MCF 10A (cell line): Measurements from ENCODE around the gene ZGPAT. TPM values are rescaled to one million over a fixed set of nuclear protein-coding genes. Genes with fewer than 3 reads are reported as not detected.

Experiments
- BruUV-seq: library from RNA; stranded (reverse); fragments of 400-500 nt; replicated peaks from 2 replicates; lab custom pipeline; 2021; lab: Mats Ljungman, UMichigan
- CTCF ChIA-PET: fragments of 300-600 bp; sonication (Branson Sonifier 250); formaldehyde crosslinking; extraction: SDS; loops from one replicate; lab custom pipeline; 2021; ENCODE audit warnings: antibody characterized with exemption, inconsistent platforms; lab: Yijun Ruan, JAX
- POLR2A ChIA-PET: fragments of 300-600, 350-650 bp; sonication (Branson Sonifier 250); formaldehyde crosslinking; extraction: SDS; loops from one replicate; lab custom pipeline; 2020; ENCODE audit warnings: antibody characterized with exemption, inconsistent platforms; lab: Yijun Ruan, JAX
- DNase-seq: peaks from one replicate; pipeline ENCODE4 v3.0.0-alpha.2; 2018; ENCODE audit not compliant: unreplicated experiment
- H3K27ac Mint-ChIP-seq: one replicate; pipeline ENCODE4 v1.8.0; 2022; ENCODE audit warnings: mild to moderate bottlenecking, low read depth, mixed read lengths; ENCODE audit not compliant: unreplicated experiment
- H3K27me3 Mint-ChIP-seq: one replicate; pipeline ENCODE4 v1.8.0; 2022; ENCODE audit warnings: mixed read lengths; ENCODE audit not compliant: insufficient read depth, unreplicated experiment
- H3K36me3 Mint-ChIP-seq: one replicate; pipeline ENCODE4 v1.8.0; 2022; ENCODE audit warnings: mild to moderate bottlenecking, moderate library complexity, mixed read lengths; ENCODE audit not compliant: insufficient read depth, unreplicated experiment
- H3K4me1 Mint-ChIP-seq: one replicate; pipeline ENCODE4 v1.8.0; 2022; ENCODE audit warnings: mixed read lengths; ENCODE audit not compliant: insufficient read depth, unreplicated experiment
- H3K4me3 Mint-ChIP-seq: one replicate; pipeline ENCODE4 v1.8.0; 2022; ENCODE audit warnings: mild to moderate bottlenecking, moderate library complexity, mixed read lengths; ENCODE audit not compliant: unreplicated experiment
- H3K9me3 Mint-ChIP-seq: one replicate; pipeline ENCODE4 v1.8.0; 2022; ENCODE audit warnings: mixed read lengths; ENCODE audit not compliant: unreplicated experiment
- CTCF ChIP-seq: fragments of 200-600 bp; IDR thresholded peaks from one replicate; pipeline ENCODE4 v1.8.0; 2022; ENCODE audit warnings: antibody characterized with exemption, mild to moderate bottlenecking; ENCODE audit not compliant: unreplicated experiment
- intact Hi-C: fragments of 100-400 bp; cut with micrococcal nuclease; formaldehyde crosslinking; loops from 2 replicates; pipeline ENCODE4 v1.14.1; 2022
- total RNA-seq: library from RNA; stranded (reverse); gene quantifications from 2 replicates; pipeline ENCODE4 v1.2.3, GENCODE V29; 2022

Gene ZGPAT
- total RNA-seq, 1 experiment from 2014 or later: 19.5 TPM

- POLR2A ChIA-PET: interaction anchor here (1.4 to 3.1 kb wide), 7 partner anchors 10 to 153 kb away, joined by 3 to 69 read pairs (median 15); partner anchors contain the start of genes ARFRP1, DNAJC5, GMEB2 and TNFRSF6B
Observed at GRCh38 chr20:63742381-63743024, 34.7 kb downstream of the ZGPAT start.

GRCh38 chr20:63743210-63743970 is 35.6 kb downstream of the ZGPAT start:
- POLR2A ChIA-PET: interaction anchor here (0.5 to 2.0 kb wide), 5 partner anchors 12 to 525 kb away, joined by 3 to 6 read pairs (median 3); partner anchors contain the start of genes ARFRP1 and ZGPAT

More at GRCh38 chr20:63742381-63743024, 34.7 kb downstream of the ZGPAT start:
- CTCF ChIA-PET: interaction anchor here (0.7 to 1.0 kb wide), 2 partner anchors 26 to 206 kb away, joined by 3 to 6 read pairs; partner anchors contain the start of gene PTK6
- H3K27me3 Mint-ChIP-seq: no peaks in the 10 kb centered on the region
- peaks cover 25% of the 10 kb centered on the region for H3K36me3 Mint-ChIP-seq
- no peak overlapping the region for H3K27ac Mint-ChIP-seq
- H3K4me1 Mint-ChIP-seq: no peaks in the 10 kb centered on the region
- DNase-seq: no peak
- intact Hi-C loops: no loop called here
- BruUV-seq: no TSS peak
- no peak for TF ChIP-seq CTCF
- H3K4me3 Mint-ChIP-seq: no peak overlapping the region
- no peaks in the 10 kb centered on the region for H3K9me3 Mint-ChIP-seq

GRCh38 chr20:63744158-63744557 is 36.3 kb downstream of the ZGPAT start:
- no peak overlapping the region for H3K4me3 Mint-ChIP-seq
- H3K4me1 Mint-ChIP-seq: no peaks in the 10 kb centered on the region
- H3K27me3 Mint-ChIP-seq: no peaks in the 10 kb centered on the region
- H3K27ac Mint-ChIP-seq: no peak overlapping the region
- TF ChIP-seq CTCF: no peak
- no peak for DNase-seq
- H3K36me3 Mint-ChIP-seq: peaks cover 27% of the 10 kb centered on the region
- BruUV-seq: no TSS peak
- intact Hi-C loops: no loop called here
- ChIA-PET CTCF (interaction anchor here (0.6 to 0.8 kb wide), 2 partner anchors 36 to 80 kb away, joined by 3 read pairs; partner anchors contain the start of genes ARFRP1 and ZGPAT), POLR2A (interaction anchor here (1.2 to 2.1 kb wide), 5 partner anchors 10 to 223 kb away, joined by 3 to 8 read pairs (median 6); partner anchors contain the start of genes ARFRP1 and ZGPAT)
- H3K9me3 Mint-ChIP-seq: no peaks in the 10 kb centered on the region

More at GRCh38 chr20:63743210-63743970, 35.6 kb downstream of the ZGPAT start:
- CTCF ChIA-PET: interaction anchor here (0.6 to 1.0 kb wide), 4 partner anchors 26 to 206 kb away, joined by 3 to 6 read pairs (median 3); partner anchors contain the start of genes ARFRP1, PTK6 and ZGPAT
- Mint-ChIP-seq H3K4me1 (no peaks in the 10 kb centered on the region), H3K4me3 (no peak overlapping the region), H3K27me3 (no peaks in the 10 kb centered on the region), H3K27ac (no peak overlapping the region), H3K9me3 (no peaks in the 10 kb centered on the region), H3K36me3 (peaks cover 23% of the 10 kb centered on the region)
- no peak for TF ChIP-seq CTCF
- intact Hi-C loops: no loop called here
- BruUV-seq: no TSS peak
- no peak for DNase-seq
